Stomach (tissue), 4 donors: ENCODE data around the gene DIS3L2.

Source experiments
- CTCF ChIP-seq, 7 experiments: fragments of 450-650 bp in 4 of 7; fragments of 200-600 bp in 3 of 7; sonication (generic) in 3 of 7; IDR thresholded peaks; one replicate each; pipeline ENCODE4 v1.5.1; 2016 to 2019; ENCODE audit warnings: antibody characterized with exemption in 7 of 7, control low read depth in 2 of 7, mild to moderate bottlenecking in 1 of 7
- EP300 ChIP-seq: sonication (generic); formaldehyde crosslinking; IDR thresholded peaks from one replicate; pipeline ENCODE4 v1.6.1; 2017; ENCODE audit warnings: antibody characterized with exemption
- POLR2A ChIP-seq, 4 donors: fragments of 450-650 bp; IDR thresholded peaks; one replicate each; pipeline ENCODE4 v1.6.1; 2016; ENCODE audit warnings: antibody characterized with exemption in 4 of 4, control low read depth in 2 of 4, mild to moderate bottlenecking in 1 of 4, moderate library complexity in 1 of 4
- POLR2AphosphoS5 ChIP-seq, 3 donors: sonication (generic); formaldehyde crosslinking; IDR thresholded peaks; one replicate each; pipeline ENCODE4 v1.6.1; 2016; ENCODE audit warnings: antibody characterized with exemption in 3 of 3

- TF ChIP-seq POLR2AphosphoS5 (IDR thresholded peaks at IDR 0.05) (no peak), CTCF (IDR thresholded peaks at IDR 0.05) (no peak), EP300 (no peak), POLR2A (IDR thresholded peaks at IDR 0.05) (no peak)
Measured at GRCh38 chr2:232369126-232369951, 407.8 kb downstream of the DIS3L2 start.
